Activated CD4-positive, alpha-beta T cell treated with anti-CD3 and anti-CD28 coated beads, Interleukin-2, amount 10 ng/mL, durations not matched to agents 7 days and 5 days (primary cell): ENCODE data around the gene PARD3. TPM values are rescaled to one million over a fixed set of nuclear protein-coding genes. Genes with fewer than 3 reads are reported as not detected.

Source experiments
- CTCF ChIA-PET: fragments of 350-600 bp; sonication (Branson Sonifier 250); formaldehyde crosslinking; loops from one replicate; lab custom pipeline; 2021; ENCODE audit warnings: antibody characterized with exemption; lab: Charles Lee
- POLR2A ChIA-PET: fragments of 350-600 bp; sonication (Branson Sonifier 250); formaldehyde crosslinking; loops from one replicate; lab custom pipeline; 2021; ENCODE audit warnings: antibody characterized with exemption; lab: Charles Lee
- DNase-seq: peaks from one replicate; pipeline ENCODE4 v3.0.0-alpha.2; 2020
- H3K27ac Mint-ChIP-seq: one replicate; pipeline ENCODE4 v1.8.0; 2021; ENCODE audit warnings: mild to moderate bottlenecking, moderate library complexity, mixed read lengths
- H3K27me3 Mint-ChIP-seq: one replicate; pipeline ENCODE4 v1.8.0; 2021; ENCODE audit warnings: mixed read lengths
- H3K36me3 Mint-ChIP-seq: one replicate; pipeline ENCODE4 v1.8.0; 2021; ENCODE audit warnings: low read depth, mixed read lengths
- H3K4me1 Mint-ChIP-seq: one replicate; pipeline ENCODE4 v1.8.0; 2021; ENCODE audit warnings: mixed read lengths
- H3K4me3 Mint-ChIP-seq: one replicate; pipeline ENCODE4 v1.8.0; 2021; ENCODE audit warnings: mild to moderate bottlenecking, moderate library complexity, mixed read lengths
- H3K9me3 Mint-ChIP-seq: one replicate; pipeline ENCODE4 v1.8.0; 2021; ENCODE audit warnings: mixed read lengths
- total RNA-seq, 2 experiments: library from RNA; stranded (reverse); gene quantifications; one replicate each; pipeline ENCODE4 v1.2.3, GENCODE V29; 2021

The PARD3 gene
- total RNA-seq, 2 experiments from 2014 or later = 1.0 to 1.2 TPM

- H3K9me3 Mint-ChIP-seq = no peaks in the 10 kb centered on the region
- no peaks in the 10 kb centered on the region for H3K27me3 Mint-ChIP-seq
- peaks cover 6% of the 10 kb centered on the region for H3K4me1 Mint-ChIP-seq
- no peak overlapping the region for H3K4me3 Mint-ChIP-seq
- POLR2A ChIA-PET = no interaction called here
- H3K27ac Mint-ChIP-seq = no peak overlapping the region
- no peaks in the 10 kb centered on the region for H3K36me3 Mint-ChIP-seq
- DNase-seq = no peak
- CTCF ChIA-PET = interaction anchor here (0.7 kb wide), 1 partner anchor 94 kb away, joined by 3 read pairs; no protein-coding TSS in a partner anchor
These were observed 500.6 kb downstream of the PARD3 start for GRCh38 chr10:34314457-34314856.

- DNase-seq = no peak
- H3K4me3 Mint-ChIP-seq = no peak overlapping the region
These were observed 501.2 kb downstream of the PARD3 start for GRCh38 chr10:34313888-34314287.

GRCh38 chr10:34313353-34313752 is 501.7 kb downstream of the PARD3 start:
- Mint-ChIP-seq H3K27ac (no peak overlapping the region), H3K36me3 (no peaks in the 10 kb centered on the region), H3K9me3 (no peaks in the 10 kb centered on the region), H3K4me3 (no peak overlapping the region), H3K27me3 (no peaks in the 10 kb centered on the region), H3K4me1 (peaks cover 6% of the 10 kb centered on the region)
- no peak for DNase-seq
- ChIA-PET POLR2A (no interaction called here), CTCF (no interaction called here)

More at GRCh38 chr10:34313888-34314287, 501.2 kb downstream of the PARD3 start:
- POLR2A ChIA-PET = no interaction called here
- no peak overlapping the region for H3K27ac Mint-ChIP-seq
- H3K9me3 Mint-ChIP-seq = no peaks in the 10 kb centered on the region
- H3K36me3 Mint-ChIP-seq = no peaks in the 10 kb centered on the region
- CTCF ChIA-PET = interaction anchor here (0.7 kb wide), 1 partner anchor 95 kb away, joined by 3 read pairs; no protein-coding TSS in a partner anchor
- H3K4me1 Mint-ChIP-seq = peaks cover 6% of the 10 kb centered on the region
- no peaks in the 10 kb centered on the region for H3K27me3 Mint-ChIP-seq

- Mint-ChIP-seq H3K27ac (no peak overlapping the region), H3K9me3 (no peaks in the 10 kb centered on the region), H3K4me1 (peaks cover 6% of the 10 kb centered on the region), H3K4me3 (no peak overlapping the region), H3K27me3 (no peaks in the 10 kb centered on the region), H3K36me3 (no peaks in the 10 kb centered on the region)
- POLR2A ChIA-PET = no interaction called here
- CTCF ChIA-PET = no interaction called here
- DNase-seq = no peak
These were observed 503.4 kb downstream of the PARD3 start for GRCh38 chr10:34311679-34312078.

- no peaks in the 10 kb centered on the region for H3K27me3 Mint-ChIP-seq
- no peak overlapping the region for H3K27ac Mint-ChIP-seq
- H3K4me1 Mint-ChIP-seq = peaks cover 6% of the 10 kb centered on the region
- ChIA-PET POLR2A (no interaction called here), CTCF (interaction anchor here (0.6 kb wide), 1 partner anchor 342 kb away, joined by 3 read pairs; no protein-coding TSS in a partner anchor)
- H3K36me3 Mint-ChIP-seq = no peaks in the 10 kb centered on the region
- H3K4me3 Mint-ChIP-seq = no peak overlapping the region
- H3K9me3 Mint-ChIP-seq = no peaks in the 10 kb centered on the region
- DNase-seq = no peak
These were observed 504.9 kb downstream of the PARD3 start for GRCh38 chr10:34310234-34310633.

- Mint-ChIP-seq H3K4me3 (no peak overlapping the region), H3K4me1 (no peaks in the 10 kb centered on the region), H3K9me3 (no peaks in the 10 kb centered on the region), H3K36me3 (no peaks in the 10 kb centered on the region), H3K27me3 (no peaks in the 10 kb centered on the region), H3K27ac (no peak overlapping the region)
- DNase-seq = no peak
- POLR2A ChIA-PET = no interaction called here
- CTCF ChIA-PET = no interaction called here
These were observed 509.9 kb downstream of the PARD3 start for GRCh38 chr10:34305189-34305588.

- Mint-ChIP-seq H3K27ac (no peak overlapping the region), H3K36me3 (no peaks in the 10 kb centered on the region), H3K4me3 (no peak overlapping the region), H3K4me1 (no peaks in the 10 kb centered on the region), H3K9me3 (no peaks in the 10 kb centered on the region), H3K27me3 (no peaks in the 10 kb centered on the region)
- ChIA-PET CTCF (no interaction called here), POLR2A (no interaction called here)
- no peak for DNase-seq
These were observed 512.1 kb downstream of the PARD3 start for GRCh38 chr10:34303022-34303421.

- H3K4me1 Mint-ChIP-seq = no peaks in the 10 kb centered on the region
- POLR2A ChIA-PET = no interaction called here
These were observed 515.9 kb downstream of the PARD3 start for GRCh38 chr10:34299105-34299611.

GRCh38 chr10:34298346-34298818 is 516.7 kb downstream of the PARD3 start:
- no peak overlapping the region for H3K4me3 Mint-ChIP-seq
- CTCF ChIA-PET = no interaction called here
- no peaks in the 10 kb centered on the region for H3K36me3 Mint-ChIP-seq
- POLR2A ChIA-PET = no interaction called here
- H3K9me3 Mint-ChIP-seq = no peaks in the 10 kb centered on the region
- no peak for DNase-seq
- no peaks in the 10 kb centered on the region for H3K4me1 Mint-ChIP-seq
- no peak overlapping the region for H3K27ac Mint-ChIP-seq
- H3K27me3 Mint-ChIP-seq = no peaks in the 10 kb centered on the region

More at GRCh38 chr10:34299105-34299611, 515.9 kb downstream of the PARD3 start:
- DNase-seq = no peak
- no peaks in the 10 kb centered on the region for H3K27me3 Mint-ChIP-seq
- CTCF ChIA-PET = no interaction called here
- H3K27ac Mint-ChIP-seq = no peak overlapping the region
- no peak overlapping the region for H3K4me3 Mint-ChIP-seq
- no peaks in the 10 kb centered on the region for H3K9me3 Mint-ChIP-seq
- no peaks in the 10 kb centered on the region for H3K36me3 Mint-ChIP-seq

GRCh38 chr10:34297541-34298345 is 517.4 kb downstream of the PARD3 start:
- Mint-ChIP-seq H3K9me3 (no peaks in the 10 kb centered on the region), H3K27me3 (no peaks in the 10 kb centered on the region), H3K4me3 (no peak overlapping the region), H3K27ac (no peak overlapping the region), H3K36me3 (no peaks in the 10 kb centered on the region), H3K4me1 (no peaks in the 10 kb centered on the region)
- ChIA-PET CTCF (interaction anchor here (1.4 kb wide), 1 partner anchor 22 kb away, joined by 3 read pairs; no protein-coding TSS in a partner anchor), POLR2A (no interaction called here)
- no peak for DNase-seq

- Mint-ChIP-seq H3K27ac (no peak overlapping the region), H3K9me3 (no peaks in the 10 kb centered on the region), H3K36me3 (no peaks in the 10 kb centered on the region), H3K27me3 (no peaks in the 10 kb centered on the region), H3K4me3 (no peak overlapping the region), H3K4me1 (peaks cover 2% of the 10 kb centered on the region)
- ChIA-PET POLR2A (no interaction called here), CTCF (no interaction called here)
- no peak for DNase-seq
These were observed 520.0 kb downstream of the PARD3 start for GRCh38 chr10:34295142-34295548.

- H3K27me3 Mint-ChIP-seq = no peaks in the 10 kb centered on the region
- no peak overlapping the region for H3K4me3 Mint-ChIP-seq
- peaks cover 2% of the 10 kb centered on the region for H3K4me1 Mint-ChIP-seq
- ChIA-PET POLR2A (no interaction called here), CTCF (no interaction called here)
- DNase-seq = no peak
- H3K27ac Mint-ChIP-seq = no peak overlapping the region
- H3K9me3 Mint-ChIP-seq = no peaks in the 10 kb centered on the region
- H3K36me3 Mint-ChIP-seq = no peaks in the 10 kb centered on the region
These were observed 521.0 kb downstream of the PARD3 start for GRCh38 chr10:34294137-34294536.

GRCh38 chr10:34292675-34293074 is 522.4 kb downstream of the PARD3 start:
- ChIA-PET POLR2A (no interaction called here), CTCF (no interaction called here)
- no peaks in the 10 kb centered on the region for H3K9me3 Mint-ChIP-seq
- no peak overlapping the region for H3K27ac Mint-ChIP-seq
- peaks cover 4% of the 10 kb centered on the region for H3K27me3 Mint-ChIP-seq
- no peak for DNase-seq
- peaks cover 2% of the 10 kb centered on the region for H3K4me1 Mint-ChIP-seq
- no peaks in the 10 kb centered on the region for H3K36me3 Mint-ChIP-seq
- H3K4me3 Mint-ChIP-seq = no peak overlapping the region
